NT2/D1 (cell line): ENCODE data around the gene ISM2.

Source experiments
- SUZ12 ChIP-seq: IDR thresholded peaks from 2 replicates; pipeline ENCODE4 v1.6.1; 2011; ENCODE audit not compliant: insufficient read length, insufficient read depth; ENCODE audit errors: extremely low read depth
- ZNF274 ChIP-seq: IDR thresholded peaks from 2 replicates; pipeline ENCODE4 v1.6.1; 2011; ENCODE audit warnings: mild to moderate bottlenecking, low read depth, low read length

DNA sequence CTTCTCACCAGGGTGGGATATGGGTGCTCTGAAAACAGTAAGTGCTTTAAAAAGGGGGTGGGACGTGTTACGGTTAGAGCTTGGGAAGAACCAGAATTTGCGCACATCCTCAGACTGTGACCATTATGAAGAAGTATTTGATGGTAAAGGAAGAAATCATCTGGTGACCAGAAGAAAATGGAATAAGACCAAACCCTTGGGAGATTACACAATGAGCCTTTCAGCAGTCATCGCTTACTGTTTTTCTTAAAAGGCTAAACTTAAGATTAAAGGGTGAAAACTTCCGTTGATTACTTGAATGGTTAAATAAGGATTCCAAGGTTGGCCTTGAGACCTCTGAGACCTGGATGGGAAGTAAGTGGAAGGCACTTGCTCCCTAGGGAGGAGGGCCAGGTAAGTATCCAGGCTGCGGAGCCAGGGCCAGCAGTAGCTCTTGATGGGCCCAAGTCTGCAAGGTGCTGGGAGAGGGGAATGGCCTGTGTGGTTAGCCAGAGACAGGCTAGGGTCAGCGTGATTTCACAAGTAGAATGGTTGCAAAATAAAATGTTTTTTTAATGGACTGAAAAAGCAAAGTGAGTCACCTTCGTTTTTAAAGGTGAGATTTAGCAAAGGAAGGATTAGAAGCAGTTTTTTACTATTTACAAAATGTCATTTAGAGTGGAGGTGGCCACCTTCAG lies 13.0 kb upstream of the ISM2 start:
- TF ChIP-seq ZNF274 (no peak), SUZ12 (no peak)
